ENCODE measurements around the gene KLF15. TPM values are rescaled to one million over a fixed set of nuclear protein-coding genes. Genes with fewer than 3 reads are reported as not detected.
A peak's percentile ranks its signal among the peaks of the same experiment; 100 is the strongest.

Gene KLF15
- total RNA-seq, 2 donors from 2014 or later = 0.44 to 1.0 TPM

DNA sequence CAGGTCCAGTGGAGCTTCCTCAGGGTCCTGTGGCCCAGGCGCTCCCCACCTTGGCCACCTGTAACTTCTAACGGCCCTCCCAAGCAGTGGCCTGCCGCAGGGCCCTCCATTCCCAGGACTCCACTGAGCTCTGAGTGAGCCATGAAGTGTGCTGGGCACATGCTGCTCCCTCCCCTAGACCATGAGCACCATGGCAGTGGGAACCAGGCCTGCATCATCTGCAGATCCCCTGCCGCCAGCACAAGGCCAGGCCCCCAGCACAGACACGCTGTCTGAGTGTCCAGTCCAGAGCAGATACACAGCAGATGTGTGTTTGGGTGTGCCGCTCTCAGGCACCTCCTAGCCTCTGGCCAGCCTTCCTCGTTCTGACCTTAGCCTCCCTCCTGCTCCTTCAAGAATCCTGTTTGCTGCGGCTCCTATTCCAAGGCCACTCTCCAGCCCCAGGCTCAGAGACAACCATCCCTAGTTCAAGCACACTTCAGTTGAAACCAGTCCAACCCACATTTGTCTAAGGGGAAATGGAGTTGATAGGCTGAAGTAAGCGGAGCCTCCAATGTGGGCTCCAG, 7.0 kb upstream of the KLF15 start:
- no peak for ATAC-seq (replicated peaks in 1 of 2)
- Mint-ChIP-seq H3K27me3 (ENCODE audit: low read depth) (peaks cover 27% of the 10 kb centered on the region), H3K4me1 (ENCODE audit: low read depth) (peaks cover 7% of the 10 kb centered on the region), H3K4me3 (no peak overlapping the region), H3K36me3 (ENCODE audit: insufficient read depth in 2 of 2) (no peaks in the 10 kb centered on the region), H3K27ac (no peak overlapping the region), H3K9me3 (no peaks in the 10 kb centered on the region)
- no peak for DNase-seq

DNA sequence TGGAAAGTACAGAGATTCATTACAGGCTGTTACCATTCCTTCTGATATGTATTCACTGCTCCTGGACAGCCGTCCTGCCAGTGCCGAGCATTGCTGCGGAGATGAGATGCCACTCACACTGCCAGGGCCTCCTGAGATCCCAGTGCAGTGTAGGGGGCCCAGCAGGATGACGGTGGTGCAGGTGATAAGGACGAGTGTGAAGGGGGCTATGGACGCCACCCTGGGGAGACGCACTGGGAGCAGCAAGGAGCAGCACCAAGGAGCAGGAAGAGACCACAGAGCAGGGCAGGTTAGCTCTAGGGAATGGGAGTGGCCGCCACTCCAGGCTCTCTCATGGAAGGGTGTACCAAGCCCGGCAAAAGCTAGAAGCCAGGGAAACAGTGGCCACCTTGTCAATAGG, 4.0 kb upstream of the KLF15 start:
- H3K27me3 Mint-ChIP-seq (ENCODE audit: low read depth) = peaks cover 47% of the 10 kb centered on the region
- H3K4me1 Mint-ChIP-seq (ENCODE audit: low read depth) = peaks cover 17% of the 10 kb centered on the region
- no peak for ATAC-seq (replicated peaks in 1 of 2)
- H3K9me3 Mint-ChIP-seq = no peaks in the 10 kb centered on the region
- DNase-seq = no peak
- H3K4me3 Mint-ChIP-seq = no peak overlapping the region
- H3K27ac Mint-ChIP-seq = no peak overlapping the region
- peaks cover 2% of the 10 kb centered on the region in 2 donors for H3K36me3 Mint-ChIP-seq (ENCODE audit: insufficient read depth in 2 of 2)

DNA sequence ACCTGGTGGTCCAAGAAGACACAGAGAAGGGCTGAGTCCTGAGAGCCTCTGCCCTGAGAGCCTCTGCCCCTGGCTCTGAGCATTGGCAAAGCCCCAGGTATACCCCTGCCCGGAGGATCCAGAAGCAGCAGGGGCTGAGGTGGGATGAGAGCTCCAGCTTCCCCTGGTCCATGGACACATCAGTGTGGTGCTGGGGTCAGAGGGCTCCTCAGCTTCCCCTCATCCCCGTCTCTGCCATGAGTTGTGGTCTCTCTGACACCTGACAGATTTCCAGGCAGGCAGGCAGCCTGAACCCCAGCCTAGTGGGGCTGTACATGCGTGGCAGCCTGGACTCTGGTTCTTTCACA, 3.5 kb upstream of the KLF15 start:
- Mint-ChIP-seq H3K36me3 (ENCODE audit: insufficient read depth in 2 of 2) (peaks cover 2% of the 10 kb centered on the region in 2 donors), H3K4me1 (ENCODE audit: low read depth) (peaks cover 18% of the 10 kb centered on the region), H3K4me3 (no peak overlapping the region), H3K27ac (no peak overlapping the region), H3K27me3 (ENCODE audit: low read depth) (peaks cover 52% of the 10 kb centered on the region), H3K9me3 (no peaks in the 10 kb centered on the region)
- ATAC-seq (replicated peaks in 1 of 2) (no peak), DNase-seq (no peak)

DNA sequence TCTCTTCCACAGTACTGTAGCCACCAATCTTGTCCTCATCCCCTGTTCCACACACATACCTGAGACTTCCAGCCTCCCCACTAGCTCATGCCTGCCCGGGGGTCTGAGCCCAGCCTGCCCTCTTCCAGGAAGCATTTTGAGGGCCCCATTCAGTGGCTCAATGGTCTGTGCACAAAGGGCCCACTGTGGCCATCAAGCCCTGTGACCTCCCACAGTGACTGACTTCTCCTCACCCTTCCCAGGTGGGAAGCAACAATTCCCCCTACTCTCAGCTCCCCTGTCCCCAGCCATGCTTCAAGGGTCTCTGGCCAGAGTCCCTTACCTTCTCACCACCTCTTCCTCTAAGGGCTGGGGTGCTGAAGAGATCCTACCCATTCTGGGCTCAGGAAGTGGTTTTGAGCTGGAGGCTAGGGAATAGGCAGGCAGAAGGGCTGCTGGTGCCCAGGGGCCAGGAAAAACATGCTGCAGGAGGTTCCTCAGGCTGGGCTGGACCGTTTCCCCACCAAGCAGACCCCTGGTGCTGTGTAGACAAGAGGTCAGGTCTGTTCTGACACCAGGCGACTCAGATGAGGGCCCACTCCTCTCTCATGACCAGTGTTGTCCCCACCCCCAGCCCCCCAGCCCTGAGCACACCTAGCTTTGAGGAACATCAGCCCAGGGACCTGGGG, 3.0 kb upstream of the KLF15 start:
- Mint-ChIP-seq H3K9me3 (no peaks in the 10 kb centered on the region), H3K4me1 (ENCODE audit: low read depth) (peaks cover 18% of the 10 kb centered on the region), H3K36me3 (ENCODE audit: insufficient read depth in 2 of 2) (peaks cover 2% of the 10 kb centered on the region in 2 donors), H3K4me3 (no peak overlapping the region), H3K27ac (no peak overlapping the region), H3K27me3 (ENCODE audit: low read depth) (peaks cover 57% of the 10 kb centered on the region)
- DNase-seq (no peak), ATAC-seq (replicated peaks in 1 of 2) (no peak)

DNA sequence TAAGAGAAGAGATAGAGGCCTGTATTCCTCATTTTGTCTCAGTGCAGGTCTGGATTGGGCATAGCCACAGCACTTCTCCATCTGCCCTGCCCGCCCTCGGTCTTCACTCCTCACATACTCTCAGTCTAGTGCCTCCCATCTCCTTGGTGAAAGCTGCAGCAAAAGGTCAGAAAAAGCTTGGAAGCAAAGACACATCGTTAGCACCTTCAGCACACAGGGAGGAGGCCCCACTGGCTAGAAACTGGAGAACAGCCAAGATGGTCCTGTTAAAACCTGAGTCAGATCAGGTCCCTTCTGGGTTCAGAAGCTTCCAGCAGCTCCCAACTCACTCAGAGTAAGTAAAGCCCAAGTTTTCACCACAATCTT, 1.6 kb upstream of the KLF15 start:
- H3K4me3 Mint-ChIP-seq = peak overlapping the region in 1 of 2 donors; percentile 17
- H3K27ac Mint-ChIP-seq = no peak overlapping the region
- peaks cover 18% of the 10 kb centered on the region for H3K4me1 Mint-ChIP-seq (ENCODE audit: low read depth)
- peaks cover 2% of the 10 kb centered on the region in 2 donors for H3K36me3 Mint-ChIP-seq (ENCODE audit: insufficient read depth in 2 of 2)
- no peak for DNase-seq
- no peaks in the 10 kb centered on the region for H3K9me3 Mint-ChIP-seq
- no peak for ATAC-seq (replicated peaks in 1 of 2)
- peaks cover 59% of the 10 kb centered on the region for H3K27me3 Mint-ChIP-seq (ENCODE audit: low read depth)

DNA sequence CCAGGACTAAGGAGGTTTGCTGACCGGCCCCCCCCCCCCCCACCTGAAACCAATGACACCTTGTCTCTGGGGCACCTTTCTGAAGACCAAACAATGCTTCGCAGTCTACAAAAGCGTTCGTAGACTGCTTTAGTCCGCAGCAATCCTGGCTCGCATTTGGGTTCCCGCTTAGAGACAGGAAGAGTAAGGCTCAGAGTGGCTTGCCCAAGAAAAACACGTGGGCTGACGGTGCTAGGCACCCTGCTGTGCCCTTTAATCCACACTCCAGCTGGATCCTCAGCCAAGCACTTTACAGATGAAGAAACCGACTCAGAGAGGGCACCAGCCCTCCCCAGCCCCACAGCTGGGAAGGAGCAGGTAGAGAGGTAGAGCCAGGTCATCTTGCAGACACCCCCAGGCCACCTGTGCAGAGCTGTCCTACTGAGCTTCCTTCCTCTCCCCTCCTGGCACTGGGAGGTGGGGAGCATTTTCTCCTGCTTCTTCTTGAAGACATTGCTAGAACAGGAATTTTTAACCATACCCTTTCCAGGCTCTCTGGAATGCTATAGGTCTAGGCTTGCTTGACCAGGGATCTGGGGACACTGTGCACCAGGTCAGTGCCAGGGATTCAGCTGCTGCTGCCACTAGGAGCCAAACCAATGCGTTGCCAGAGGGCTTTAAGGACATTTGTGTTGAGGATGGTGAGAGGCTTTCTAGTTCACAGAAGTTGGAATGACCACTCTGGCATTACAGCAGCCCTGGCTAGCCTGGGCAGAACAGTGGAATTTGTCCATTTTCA, 1.0 kb upstream of the KLF15 start:
- peak overlapping the region; percentile 86 to 87 for H3K4me3 Mint-ChIP-seq
- H3K27ac Mint-ChIP-seq = no peak overlapping the region
- ATAC-seq (replicated peaks in 1 of 2) (no peak), DNase-seq (no peak)
- H3K36me3 Mint-ChIP-seq (ENCODE audit: insufficient read depth in 2 of 2) = peaks cover 2% of the 10 kb centered on the region in 2 donors
- no peaks in the 10 kb centered on the region for H3K9me3 Mint-ChIP-seq
- peaks cover 18% of the 10 kb centered on the region for H3K4me1 Mint-ChIP-seq (ENCODE audit: low read depth)
- H3K27me3 Mint-ChIP-seq (ENCODE audit: low read depth) = peaks cover 59% of the 10 kb centered on the region

DNA sequence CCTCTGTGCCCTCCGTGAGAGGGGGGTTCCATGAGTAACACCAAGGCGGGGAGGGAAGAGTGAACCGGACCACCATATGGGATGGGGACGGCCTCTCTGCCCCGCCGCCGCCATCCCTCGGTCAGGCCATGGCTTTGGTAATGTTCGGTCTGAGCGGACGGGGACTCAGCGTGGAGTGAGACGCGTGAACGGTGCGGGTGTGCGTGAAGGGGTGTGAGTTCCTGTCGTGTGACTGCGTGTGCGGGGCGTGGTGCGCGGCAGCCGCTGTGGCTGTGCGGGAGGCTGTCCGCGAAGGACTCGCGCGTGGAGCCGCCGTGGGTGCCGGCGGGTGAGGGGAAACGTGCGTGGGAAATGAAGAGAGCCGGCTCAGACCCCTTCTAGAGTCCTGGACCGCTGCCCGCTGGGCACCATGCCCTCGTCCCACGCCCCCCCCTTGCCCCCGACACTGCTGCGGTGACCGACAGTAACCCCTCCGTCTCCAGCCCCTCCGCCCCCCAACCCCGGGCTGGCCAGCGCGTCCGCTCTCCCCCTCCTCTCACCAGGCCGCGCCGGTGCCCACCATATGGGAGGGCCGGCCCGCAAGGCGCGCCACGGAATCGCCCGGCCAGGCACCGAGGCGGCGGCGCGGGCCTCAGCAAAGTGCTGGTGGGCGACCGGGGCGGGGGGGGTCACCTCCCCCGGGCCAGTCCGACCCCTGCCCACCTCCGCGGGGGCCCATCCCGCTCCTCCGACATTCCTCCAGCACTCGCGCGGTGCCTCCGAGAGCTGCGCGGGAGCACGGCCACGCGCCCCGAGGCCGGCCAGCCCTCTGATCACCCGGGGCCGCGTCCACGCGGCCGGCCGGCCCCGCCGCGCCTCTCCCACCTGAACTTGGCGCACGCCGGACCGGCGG, 589 bp downstream of the KLF15 start:
- H3K27me3 Mint-ChIP-seq (ENCODE audit: low read depth) = peaks cover 53% of the 10 kb centered on the region
- no peak overlapping the region for H3K27ac Mint-ChIP-seq
- peak overlapping the region; percentile 66 to 86 for H3K4me3 Mint-ChIP-seq
- H3K9me3 Mint-ChIP-seq = no peaks in the 10 kb centered on the region
- peak; percentile 3 to 4 for ATAC-seq (replicated peaks in 1 of 2)
- H3K4me1 Mint-ChIP-seq (ENCODE audit: low read depth) = peaks cover 12% of the 10 kb centered on the region
- peak in 1 of 2 donors; percentile 8 for DNase-seq
- H3K36me3 Mint-ChIP-seq (ENCODE audit: insufficient read depth in 2 of 2) = peaks cover 2% of the 10 kb centered on the region in 2 donors

DNA sequence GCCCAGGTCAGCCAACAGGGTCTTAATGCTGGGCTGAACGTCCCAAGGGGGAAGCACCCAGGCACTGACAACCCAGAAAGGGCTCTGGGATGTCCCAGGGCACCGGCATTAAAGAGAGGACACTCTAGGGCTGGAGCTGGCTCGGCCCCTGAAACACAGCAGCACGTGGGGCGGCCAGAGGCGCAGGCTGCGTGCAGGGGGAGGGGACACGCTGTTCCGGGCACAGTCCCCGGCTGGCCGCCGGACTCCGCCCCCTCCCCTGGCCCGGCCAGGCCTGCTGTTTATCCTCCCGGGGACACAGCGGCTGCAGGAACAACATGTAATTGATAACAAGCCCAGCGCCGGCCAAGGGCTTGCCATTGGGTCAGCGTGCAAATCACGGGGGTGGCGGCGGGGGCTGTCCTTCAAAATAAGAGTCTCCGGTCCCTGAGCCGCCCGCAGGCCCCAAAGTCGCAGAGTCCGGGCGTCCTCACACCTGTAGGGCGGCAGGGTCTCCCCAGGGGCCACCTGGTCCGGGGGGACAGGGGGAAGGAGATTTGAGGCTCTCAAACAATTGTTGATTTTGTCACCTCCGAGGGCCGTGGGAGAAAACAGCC, 1.3 kb downstream of the KLF15 start:
- no peaks in the 10 kb centered on the region for H3K9me3 Mint-ChIP-seq
- H3K4me1 Mint-ChIP-seq (ENCODE audit: low read depth) = peaks cover 12% of the 10 kb centered on the region
- H3K36me3 Mint-ChIP-seq (ENCODE audit: insufficient read depth in 2 of 2) = peaks cover 2% of the 10 kb centered on the region in 2 donors
- no peak overlapping the region for H3K27ac Mint-ChIP-seq
- H3K4me3 Mint-ChIP-seq = peak overlapping the region; percentile 66 to 86
- ATAC-seq (replicated peaks in 1 of 2) = no peak
- peak in 1 of 2 donors; percentile 10 for DNase-seq
- peaks cover 48% of the 10 kb centered on the region for H3K27me3 Mint-ChIP-seq (ENCODE audit: low read depth)

DNA sequence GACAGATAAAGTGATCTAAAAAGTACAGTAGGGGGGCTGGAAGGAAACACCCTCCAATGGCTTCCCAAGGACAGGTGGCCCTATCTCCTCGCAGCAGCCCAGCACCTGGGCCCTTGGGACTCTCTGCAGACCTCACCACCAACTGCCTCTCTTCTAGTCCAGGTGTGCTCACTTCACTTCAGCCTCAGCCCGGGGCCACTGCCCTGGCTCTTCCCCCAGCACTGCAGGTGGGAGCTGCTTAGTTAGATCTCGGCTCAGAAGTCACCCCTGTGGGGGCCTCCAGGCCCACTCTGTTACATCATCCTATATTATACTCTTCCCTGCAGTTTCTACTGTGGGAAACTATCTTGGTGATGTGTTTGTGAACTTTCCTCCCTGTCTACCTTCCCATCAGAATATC, 2.0 kb downstream of the KLF15 start:
- DNase-seq = no peak

DNA sequence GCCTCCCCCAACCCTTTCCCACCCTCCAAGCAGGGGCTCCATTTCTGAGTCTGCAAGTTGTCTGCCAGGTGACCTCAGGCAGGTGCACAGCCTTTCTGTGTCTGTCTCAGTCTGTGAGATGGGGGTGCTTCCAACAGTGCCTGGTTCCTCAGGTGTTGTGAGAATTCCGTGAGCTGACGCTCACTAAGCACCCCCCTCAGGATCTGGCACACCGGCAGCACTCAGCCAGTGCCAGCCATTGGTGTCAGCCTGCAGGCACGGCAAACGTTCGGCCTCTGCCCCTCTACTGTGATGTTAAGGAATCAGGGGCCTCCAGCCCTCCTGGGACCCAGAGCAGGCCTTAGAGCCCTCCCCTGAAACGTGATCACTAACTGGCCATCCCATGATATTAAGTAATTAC, 2.4 kb downstream of the KLF15 start:
- DNase-seq (no peak), ATAC-seq (replicated peaks in 1 of 2) (no peak)
- Mint-ChIP-seq H3K27ac (no peak overlapping the region), H3K4me1 (ENCODE audit: low read depth) (peaks cover 12% of the 10 kb centered on the region), H3K4me3 (no peak overlapping the region), H3K27me3 (ENCODE audit: low read depth) (peaks cover 38% of the 10 kb centered on the region), H3K9me3 (no peaks in the 10 kb centered on the region), H3K36me3 (ENCODE audit: insufficient read depth in 2 of 2) (peaks cover 2% of the 10 kb centered on the region in 2 donors)

More for the DNA sequence above, 2.0 kb downstream of the KLF15 start:
- Mint-ChIP-seq H3K36me3 (ENCODE audit: insufficient read depth in 2 of 2) (peaks cover 2% of the 10 kb centered on the region in 2 donors), H3K9me3 (no peaks in the 10 kb centered on the region), H3K4me1 (ENCODE audit: low read depth) (peaks cover 12% of the 10 kb centered on the region), H3K27ac (no peak overlapping the region), H3K4me3 (peak overlapping the region; percentile 23 to 52), H3K27me3 (ENCODE audit: low read depth) (peaks cover 42% of the 10 kb centered on the region)
- no peak for ATAC-seq (replicated peaks in 1 of 2)

DNA sequence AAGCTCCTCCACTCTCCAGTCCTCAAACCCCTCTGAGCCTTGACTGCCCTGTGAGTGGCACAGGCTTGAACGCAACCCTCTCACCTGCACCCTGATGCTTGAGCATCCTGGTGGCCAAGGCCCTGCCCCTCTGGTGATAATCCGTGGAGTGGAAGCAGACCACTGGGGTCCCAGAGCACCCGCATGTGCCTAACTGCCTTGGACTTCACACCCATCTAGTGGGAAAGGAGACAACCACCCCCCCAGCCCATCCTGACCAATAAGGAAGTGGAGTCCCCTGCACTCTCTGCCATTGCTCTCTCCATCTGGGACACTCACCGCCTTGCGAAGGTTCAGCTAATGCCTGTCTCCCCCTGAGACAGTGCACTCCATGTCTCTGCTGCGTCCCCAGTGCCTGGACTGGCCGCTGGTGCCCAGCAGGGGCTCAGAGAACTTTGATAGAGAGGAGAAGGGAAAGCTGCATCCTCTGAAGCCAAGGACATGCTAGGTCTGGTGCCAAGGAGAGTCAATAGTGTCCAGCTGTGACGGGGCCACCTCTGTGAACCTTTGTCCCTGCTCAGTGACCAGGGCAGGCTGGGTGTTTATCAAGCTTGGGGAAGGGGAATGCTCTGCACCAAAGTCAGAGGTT, 3.4 kb downstream of the KLF15 start:
- ATAC-seq (replicated peaks in 1 of 2) (no peak), DNase-seq (no peak)
- no peaks in the 10 kb centered on the region for H3K9me3 Mint-ChIP-seq
- no peak overlapping the region for H3K4me3 Mint-ChIP-seq
- peaks cover 30% of the 10 kb centered on the region for H3K27me3 Mint-ChIP-seq (ENCODE audit: low read depth)
- no peak overlapping the region for H3K27ac Mint-ChIP-seq
- peaks cover 12% of the 10 kb centered on the region for H3K4me1 Mint-ChIP-seq (ENCODE audit: low read depth)
- peaks cover 2% of the 10 kb centered on the region in 2 donors for H3K36me3 Mint-ChIP-seq (ENCODE audit: insufficient read depth in 2 of 2)
